GM12878 (cell line): Measurements from ENCODE around the gene LMOD3. TPM values are rescaled to one million over a fixed set of nuclear protein-coding genes. Genes with fewer than 3 reads are reported as not detected.

ENCODE experiments used
- ATAC-seq: fragments of 200-7000 bp; cut with Tn5 transposase; 3 replicates; pipeline ENCODE4 v1.9.1; 2020; ENCODE audit warnings: mild to moderate bottlenecking, moderate library complexity
- BruUV-seq: library from RNA; stranded (reverse); fragments of 400-500 nt; replicated peaks from 2 replicates; lab custom pipeline; 2021; lab: Mats Ljungman, UMichigan
- CTCF ChIA-PET: fragments of 300-600 bp; sonication (Branson Sonifier 250); formaldehyde crosslinking; extraction: SDS; loops from one replicate; lab custom pipeline; 2021; ENCODE audit warnings: inconsistent platforms; lab: Yijun Ruan, JAX
- POLR2A ChIA-PET: fragments of 350-600 bp; formaldehyde crosslinking; extraction: SDS; loops from one replicate; lab custom pipeline; 2021; ENCODE audit warnings: inconsistent platforms; lab: Charles Lee
- RAD21 ChIA-PET: fragments of 300-600 bp; sonication (Branson Sonifier 250); formaldehyde crosslinking; loops from one replicate; lab custom pipeline; 2023; ENCODE audit warnings: antibody characterized with exemption; ENCODE audit not compliant: unreplicated experiment; lab: Charles Lee
- SMC1A ChIA-PET: fragments of 300-600 bp; sonication (Branson Sonifier 250); formaldehyde crosslinking; loops from one replicate; lab custom pipeline; 2023; ENCODE audit not compliant: unreplicated experiment, uncharacterized antibody; lab: Charles Lee
- DNase-seq: peaks from one replicate; pipeline ENCODE4 v3.0.0-alpha.2; 2011; ENCODE audit warnings: low read depth, low spot score
- FAIRE-seq: peaks from 3 replicates; lab custom pipeline; 2011; peaks lifted over from hg19 to GRCh38; lab: Jason Lieb, UNC
- H2AFZ ChIP-seq: 2 replicates; pipeline ENCODE4 v1.6.0; 2011; ENCODE audit warnings: low read depth, low read length, control low read depth; ENCODE audit not compliant: control insufficient read depth
- H3K27ac ChIP-seq: 2 replicates; pipeline ENCODE4 v1.5.1; 2011; ENCODE audit warnings: control low read depth; ENCODE audit not compliant: control insufficient read depth, insufficient read depth
- H3K27me3 ChIP-seq, 2 experiments: replicated peaks in 1 of 2; 2 replicates each; pipeline versions ENCODE4 v1.6.0 to v1.6.1; 2011; ENCODE audit warnings: low read length in 1 of 2; ENCODE audit not compliant: control insufficient read depth in 2 of 2, insufficient read depth in 2 of 2
- H3K36me3 ChIP-seq, 2 experiments: 2 replicates each; pipeline ENCODE4 v1.5.1; 2011; ENCODE audit warnings: low read length in 1 of 2; ENCODE audit not compliant: control insufficient read depth in 2 of 2, insufficient read depth in 2 of 2
- H3K4me1 ChIP-seq: 2 replicates; pipeline ENCODE4 v1.6.1; 2011; ENCODE audit warnings: mild to moderate bottlenecking, low read length, moderate library complexity, mixed read lengths; ENCODE audit not compliant: control insufficient read depth, insufficient read depth
- H3K4me2 ChIP-seq: 2 replicates; pipeline ENCODE4 v1.6.0; 2011; ENCODE audit warnings: control low read depth; ENCODE audit not compliant: control insufficient read depth, insufficient read depth
- H3K4me3 ChIP-seq: fragments of 200-600 bp; sonication (generic); 2 replicates; pipeline ENCODE4 v1.5.1; 2016
- H3K79me2 ChIP-seq: 2 replicates; pipeline ENCODE4 v1.6.0; 2011; ENCODE audit warnings: low read length; ENCODE audit not compliant: control insufficient read depth, insufficient read depth
- H3K9ac ChIP-seq: 2 replicates; pipeline ENCODE4 v1.8.0; 2011; ENCODE audit warnings: low read length, control low read depth, mixed read lengths; ENCODE audit not compliant: control insufficient read depth, insufficient read depth
- H3K9me3 ChIP-seq: replicated peaks from 3 replicates; pipeline ENCODE4 v1.5.1; 2011; ENCODE audit warnings: mild to moderate bottlenecking, low read length; ENCODE audit not compliant: control insufficient read depth, insufficient read depth
- H4K20me1 ChIP-seq: 2 replicates; pipeline ENCODE4 v1.6.0; 2011; ENCODE audit not compliant: control insufficient read depth, insufficient read depth
- PRDM15 ChIP-seq: fragments of 450-650 bp; formaldehyde crosslinking; IDR thresholded peaks from 2 replicates; pipeline ENCODE4 v1.4.0; 2020; ENCODE audit warnings: mild to moderate bottlenecking, moderate library complexity
- RAD51 ChIP-seq: fragments of 450-650 bp; IDR thresholded peaks from 2 replicates; pipeline ENCODE4 v1.6.1; 2016; ENCODE audit warnings: moderate library complexity, mild to moderate bottlenecking, inconsistent platforms
- SP1 ChIP-seq: IDR thresholded peaks from one replicate; pipeline ENCODE4 v1.6.1; 2011; ENCODE audit warnings: low read depth, low read length
- SPI1 ChIP-seq: IDR thresholded peaks from 2 replicates; pipeline ENCODE4 v1.6.1; 2011; ENCODE audit warnings: low read depth, mild to moderate bottlenecking, low read length, moderate library complexity, borderline replicate concordance; ENCODE audit not compliant: insufficient read depth
- TCF7 ChIP-seq: IDR thresholded peaks from 2 replicates; pipeline ENCODE4 v1.6.1; 2014; ENCODE audit warnings: antibody characterized with exemption, borderline replicate concordance
- YBX1 ChIP-seq: fragments of 450-650 bp; IDR thresholded peaks from 2 replicates; pipeline ENCODE4 v1.6.1; 2016; ENCODE audit warnings: antibody characterized with exemption
- in situ Hi-C: fragments of 300-500 bp; cut with MboI; formaldehyde crosslinking; loops from 9 replicates; pipeline ENCODE4 v1.14.3; 2018; ENCODE audit warnings: mixed read lengths
- intact Hi-C: fragments of 100-400 bp; cut with micrococcal nuclease; formaldehyde crosslinking; loops from one replicate; pipeline ENCODE4 v1.14.2; 2022; ENCODE audit not compliant: unreplicated experiment
- polyA plus RNA-seq, 11 experiments: library from polyadenylated mRNA; depleted of rRNA in 4 of 11; unstranded in 6 of 11; stranded (reverse) in 5 of 11; fragments of >200 nt; fragmentation: Nextera tagmentation in 4 of 11; fragmentation: Illumina TruSeq in 1 of 11; extraction: Ambion mirVana in 4 of 11; extraction: Trizol in 1 of 11; gene quantifications; 1 replicate in 1 of 11; 2 replicates in 10 of 11; pipeline versions ENCODE4 v1.2.1 to v1.2.3, GENCODE V29; 2011 to 2016; ENCODE audit warnings: inconsistent platforms in 2 of 11, missing spikeins in 2 of 11, low read depth in 1 of 11
- total RNA-seq, 4 experiments: library from RNA; depleted of rRNA in 3 of 4; stranded (reverse); fragments of >200 nt in 3 of 4; fragmentation: Illumina TruSeq in 1 of 4; extraction: Trizol in 1 of 4; gene quantifications; 2 replicates each; pipeline versions ENCODE4 v1.2.1 to v1.2.3, GENCODE V29; 2013 to 2021
- TF ChIP-seq, protein P1 (sequence below): IDR thresholded peaks from 2 replicates; pipeline ENCODE4 v1.6.1; 2012; ENCODE audit warnings: mild to moderate bottlenecking, low read depth, low read length
- TF ChIP-seq, protein P2 (sequence below): IDR thresholded peaks from 2 replicates; pipeline ENCODE4 v1.6.1; 2011; ENCODE audit warnings: low read depth, mild to moderate bottlenecking, low read length, moderate library complexity, borderline replicate concordance; ENCODE audit errors: extremely low read depth

The LMOD3 gene
- total and polyA plus RNA-seq, 10 of the 15 experiments (the other 5 are each of a cell fraction or from before 2014, with no cell fraction given) = 0.04 to 0.20 (median 0.09) TPM; not detected in 1

- Histone ChIP-seq H3K4me3 (no peak overlapping the region), H3K9me3 (no peaks in the 10 kb centered on the region), H3K27me3 (no peaks in the 10 kb centered on the region), H2AFZ (no peak overlapping the region), H3K79me2 (no peaks in the 10 kb centered on the region), H3K4me2 (no peak overlapping the region), H3K27ac (no peak overlapping the region), H3K4me1 (no peaks in the 10 kb centered on the region), H3K36me3 (no peaks in the 10 kb centered on the region), H4K20me1 (no peaks in the 10 kb centered on the region), H3K9ac (no peak overlapping the region)
- ChIA-PET POLR2A (no interaction called here), CTCF (interaction anchor here (0.9 to 1.3 kb wide), 3 partner anchors 17 to 168 kb away, joined by 3 to 4 read pairs (median 4); no protein-coding TSS in a partner anchor), RAD21 (no interaction called here), SMC1A (interaction anchor here (1.2 to 1.6 kb wide), 2 partner anchors 9 to 25 kb away, joined by 3 to 5 read pairs; no protein-coding TSS in a partner anchor)
- DNase-seq (no peak), FAIRE-seq (no peak), ATAC-seq (no peak)
- BruUV-seq = no TSS peak
- intact Hi-C loops (no loop called here), in situ Hi-C loops (no loop called here)
- TF ChIP-seq SP1 (no peak), TCF7 (no peak), SPI1 (no peak), YBX1 (no peak), RAD51 (no peak), PRDM15 (no peak)
- TF ChIP-seq, protein P1, sequence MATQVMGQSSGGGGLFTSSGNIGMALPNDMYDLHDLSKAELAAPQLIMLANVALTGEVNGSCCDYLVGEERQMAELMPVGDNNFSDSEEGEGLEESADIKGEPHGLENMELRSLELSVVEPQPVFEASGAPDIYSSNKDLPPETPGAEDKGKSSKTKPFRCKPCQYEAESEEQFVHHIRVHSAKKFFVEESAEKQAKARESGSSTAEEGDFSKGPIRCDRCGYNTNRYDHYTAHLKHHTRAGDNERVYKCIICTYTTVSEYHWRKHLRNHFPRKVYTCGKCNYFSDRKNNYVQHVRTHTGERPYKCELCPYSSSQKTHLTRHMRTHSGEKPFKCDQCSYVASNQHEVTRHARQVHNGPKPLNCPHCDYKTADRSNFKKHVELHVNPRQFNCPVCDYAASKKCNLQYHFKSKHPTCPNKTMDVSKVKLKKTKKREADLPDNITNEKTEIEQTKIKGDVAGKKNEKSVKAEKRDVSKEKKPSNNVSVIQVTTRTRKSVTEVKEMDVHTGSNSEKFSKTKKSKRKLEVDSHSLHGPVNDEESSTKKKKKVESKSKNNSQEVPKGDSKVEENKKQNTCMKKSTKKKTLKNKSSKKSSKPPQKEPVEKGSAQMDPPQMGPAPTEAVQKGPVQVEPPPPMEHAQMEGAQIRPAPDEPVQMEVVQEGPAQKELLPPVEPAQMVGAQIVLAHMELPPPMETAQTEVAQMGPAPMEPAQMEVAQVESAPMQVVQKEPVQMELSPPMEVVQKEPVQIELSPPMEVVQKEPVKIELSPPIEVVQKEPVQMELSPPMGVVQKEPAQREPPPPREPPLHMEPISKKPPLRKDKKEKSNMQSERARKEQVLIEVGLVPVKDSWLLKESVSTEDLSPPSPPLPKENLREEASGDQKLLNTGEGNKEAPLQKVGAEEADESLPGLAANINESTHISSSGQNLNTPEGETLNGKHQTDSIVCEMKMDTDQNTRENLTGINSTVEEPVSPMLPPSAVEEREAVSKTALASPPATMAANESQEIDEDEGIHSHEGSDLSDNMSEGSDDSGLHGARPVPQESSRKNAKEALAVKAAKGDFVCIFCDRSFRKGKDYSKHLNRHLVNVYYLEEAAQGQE = no peak
- TF ChIP-seq, protein P2, sequence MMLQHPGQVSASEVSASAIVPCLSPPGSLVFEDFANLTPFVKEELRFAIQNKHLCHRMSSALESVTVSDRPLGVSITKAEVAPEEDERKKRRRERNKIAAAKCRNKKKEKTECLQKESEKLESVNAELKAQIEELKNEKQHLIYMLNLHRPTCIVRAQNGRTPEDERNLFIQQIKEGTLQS = no peak
These were observed 14.6 kb upstream of the LMOD3 start for GRCh38 chr3:69137005-69137404.
